CD4-positive, alpha-beta T cell treated with Interleukin-17A for 4 hours (primary cell): ENCODE data around the gene SLC6A19.

Experiments used
- DNase-seq: peaks from one replicate; pipeline ENCODE4 v3.0.0-alpha.2; 2020; ENCODE audit warnings: mixed read lengths

SLC6A19 gene

DNA sequence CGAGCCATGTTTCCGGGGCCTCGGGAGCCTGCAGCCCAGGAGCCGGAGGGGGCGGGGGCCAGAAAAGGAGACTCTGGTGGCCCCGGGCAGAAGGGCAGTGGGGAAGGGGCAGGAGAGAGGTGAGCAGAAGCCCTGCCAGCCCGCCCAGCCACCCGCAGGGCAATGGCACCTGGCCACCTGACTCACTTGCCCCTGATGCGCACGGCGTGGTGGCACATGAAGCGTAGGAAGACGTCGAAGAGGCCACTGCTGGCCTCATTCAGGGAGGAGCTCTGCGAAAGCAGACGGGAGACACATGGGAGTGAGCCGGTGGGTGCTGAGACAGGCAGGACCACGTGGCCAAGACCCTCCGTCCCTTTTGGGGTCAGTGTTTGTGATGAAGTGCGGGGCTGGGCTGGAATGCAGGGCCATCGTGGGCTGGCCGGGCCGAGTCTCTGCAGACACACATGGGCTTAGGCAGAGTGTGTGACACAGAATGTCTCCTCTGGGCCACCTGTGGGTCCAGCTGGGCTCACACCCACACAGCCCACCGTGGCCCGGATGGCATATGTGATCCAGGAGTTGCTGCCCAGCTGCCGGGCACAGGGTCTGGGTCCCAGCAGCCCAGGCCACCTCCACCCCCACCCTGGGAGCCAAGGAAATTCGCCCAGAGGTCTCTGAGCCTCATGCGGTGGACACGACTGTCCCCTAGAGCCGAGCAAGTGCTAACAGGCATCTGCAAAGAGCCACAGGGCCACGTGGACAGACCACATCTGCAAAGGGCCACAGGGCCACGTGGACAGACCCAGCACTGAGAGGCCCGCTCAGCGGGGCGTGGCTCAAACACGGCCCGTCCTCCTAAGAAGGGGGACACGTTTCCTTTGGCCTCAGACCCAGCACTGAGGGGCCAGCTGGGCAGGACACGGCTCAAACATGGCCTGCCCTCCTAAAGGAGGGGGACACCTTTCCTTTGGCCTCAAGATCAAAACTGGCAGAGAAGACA is 69.8 kb downstream of the SLC6A19 start:
- DNase-seq = no peak

GRCh38 chr5:1272201-1272600 is 70.8 kb downstream of the SLC6A19 start:
- DNase-seq = no peak

DNA sequence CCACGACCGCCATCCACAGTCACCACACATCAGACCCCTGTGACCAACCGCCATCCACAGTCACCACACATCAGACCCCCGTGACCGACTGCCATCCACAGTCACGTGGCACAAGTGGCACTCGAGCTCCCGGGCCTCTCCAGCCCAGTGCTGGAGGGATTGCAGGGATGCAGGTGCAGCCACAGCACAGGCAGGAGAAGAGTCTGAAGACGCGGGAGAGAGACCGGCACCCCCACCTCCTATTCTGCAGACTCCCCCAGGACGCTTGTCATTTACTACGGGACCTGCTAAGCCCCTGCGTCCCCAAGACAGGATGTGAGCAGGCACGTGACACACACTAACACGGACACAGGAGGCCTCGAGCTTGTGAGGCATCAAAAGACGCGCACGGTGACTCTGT is 72.3 kb downstream of the SLC6A19 start:
- no peak for DNase-seq

DNA sequence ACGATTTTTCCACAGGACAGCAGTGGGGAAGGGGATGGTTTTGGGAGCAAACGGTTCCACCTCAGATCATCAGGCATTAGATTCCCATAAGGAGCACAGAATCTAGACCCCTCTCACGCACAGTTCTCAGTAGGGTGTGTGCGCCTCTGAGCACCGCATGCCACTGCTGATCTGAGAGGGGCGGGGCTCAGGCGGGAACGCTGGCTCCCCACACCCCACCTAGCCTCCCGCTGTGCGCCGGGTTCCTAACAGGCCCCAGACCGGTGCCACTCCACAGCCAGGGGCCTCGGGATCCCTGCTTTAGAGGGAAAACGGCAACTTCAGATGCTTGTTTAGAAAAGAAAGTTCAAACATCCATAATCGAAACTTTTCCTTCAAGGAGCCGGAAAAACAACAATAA is 73.1 kb downstream of the SLC6A19 start:
- DNase-seq = no peak
